Liver (tissue), 9 donors: Measurements from ENCODE around the gene SMARCB1. TPM values are rescaled to one million over a fixed set of nuclear protein-coding genes. Genes with fewer than 3 reads are reported as not detected.

Source experiments
- DNase-seq: peaks from one replicate; pipeline ENCODE4 v3.0.0-alpha.2; 2017; ENCODE audit warnings: low spot score
- H3K27ac ChIP-seq, 2 donors: one replicate each; pipeline ENCODE4 v1.7.0; 2013; ENCODE audit warnings: inconsistent platforms in 2 of 2, low read length in 2 of 2, control low read depth in 1 of 2, low read depth in 1 of 2, mild to moderate bottlenecking in 1 of 2
- H3K27me3 ChIP-seq, 4 donors: one replicate each; pipeline versions ENCODE4 v1.6.1 to v1.7.0; 2013; ENCODE audit warnings: low read length in 3 of 4, inconsistent platforms in 1 of 4, mild to moderate bottlenecking in 1 of 4, moderate library complexity in 1 of 4; ENCODE audit not compliant: control insufficient read depth in 4 of 4, insufficient read depth in 4 of 4
- H3K36me3 ChIP-seq, 4 donors: one replicate each; pipeline versions ENCODE4 v1.6.1 to v1.7.0; 2013; ENCODE audit warnings: low read length in 3 of 4, mild to moderate bottlenecking in 3 of 4, low read depth in 1 of 4, moderate library complexity in 1 of 4; ENCODE audit not compliant: control insufficient read depth in 4 of 4, insufficient read depth in 3 of 4
- H3K4me1 ChIP-seq, 4 donors: one replicate each; pipeline versions ENCODE4 v1.6.1 to v1.7.0; 2013; ENCODE audit warnings: low read length in 3 of 4, mild to moderate bottlenecking in 3 of 4, moderate library complexity in 1 of 4; ENCODE audit not compliant: control insufficient read depth in 4 of 4, insufficient read depth in 4 of 4
- H3K4me3 ChIP-seq, 3 donors: one replicate each; pipeline versions ENCODE4 v1.6.1 to v1.7.0; 2013; ENCODE audit warnings: low read length in 3 of 3, control low read depth in 1 of 3, low read depth in 1 of 3, mild to moderate bottlenecking in 1 of 3
- H3K9ac ChIP-seq, 2 donors: one replicate each; pipeline ENCODE4 v1.7.0; 2013; ENCODE audit warnings: low read length in 2 of 2, mild to moderate bottlenecking in 2 of 2, moderate library complexity in 2 of 2, control low read depth in 1 of 2, low read depth in 1 of 2
- H3K9me3 ChIP-seq, 4 donors: one replicate each; pipeline versions ENCODE4 v1.6.1 to v1.7.0; 2013; ENCODE audit warnings: low read length in 3 of 4; ENCODE audit not compliant: control insufficient read depth in 4 of 4
- ATF3 ChIP-seq: IDR thresholded peaks from 2 replicates; pipeline ENCODE4 v1.6.1; 2016; ENCODE audit warnings: antibody characterized with exemption
- EGR1 ChIP-seq, 2 donors: IDR thresholded peaks; 2 replicates each; pipeline ENCODE4 v1.6.1; 2016 to 2018; ENCODE audit warnings: antibody characterized with exemption in 2 of 2, low read depth in 2 of 2
- FOXA1 ChIP-seq: IDR thresholded peaks from 2 replicates; pipeline ENCODE4 v1.6.1; 2016; ENCODE audit warnings: antibody characterized with exemption
- GABPA ChIP-seq, 2 donors: IDR thresholded peaks in 1 of 2; conservative IDR thresholded peaks in 1 of 2; 2 replicates each; pipeline ENCODE4 v1.6.1; 2016; ENCODE audit warnings: antibody characterized with exemption in 2 of 2, mild to moderate bottlenecking in 1 of 2, moderate library complexity in 1 of 2
- HNF4G ChIP-seq: IDR thresholded peaks from 2 replicates; pipeline ENCODE4 v1.6.1; 2016; ENCODE audit warnings: antibody characterized with exemption
- JUND ChIP-seq, 2 donors: IDR thresholded peaks; 2 replicates each; pipeline ENCODE4 v1.6.1; 2016; ENCODE audit warnings: antibody characterized with exemption in 2 of 2
- MAX ChIP-seq: IDR thresholded peaks from 2 replicates; pipeline ENCODE4 v1.6.1; 2016; ENCODE audit warnings: antibody characterized with exemption
- NR2F2 ChIP-seq: IDR thresholded peaks from 2 replicates; pipeline ENCODE4 v1.6.1; 2016; ENCODE audit warnings: antibody characterized with exemption
- RAD21 ChIP-seq, 2 donors: IDR thresholded peaks; 2 replicates each; pipeline ENCODE4 v1.6.1; 2016; ENCODE audit warnings: antibody characterized with exemption in 2 of 2, mild to moderate bottlenecking in 2 of 2
- SP1 ChIP-seq: IDR thresholded peaks from 2 replicates; pipeline ENCODE4 v1.6.1; 2018; ENCODE audit warnings: antibody characterized with exemption, mild to moderate bottlenecking
- TAF1 ChIP-seq: conservative IDR thresholded peaks from 2 replicates; pipeline ENCODE4 v1.6.1; 2016; ENCODE audit warnings: antibody characterized with exemption, mild to moderate bottlenecking
- ZBTB33 ChIP-seq: IDR thresholded peaks from 2 replicates; pipeline ENCODE4 v1.6.1; 2016; ENCODE audit warnings: antibody characterized with exemption
- WGBS: extraction: QIAGEN DNeasy Blood & Tissue Kit; methylation state at CpG from one replicate; pipeline ENCODE4 v1.1.7; 2013; 5-methylcytosine and 5-hydroxymethylcytosine counted together
- polyA plus RNA-seq, 2 donors: library from polyadenylated mRNA; stranded (reverse) in 1 of 2; unstranded in 1 of 2; fragments of 200-250 nt in 1 of 2; fragments of >200 nt in 1 of 2; fragmentation: Nextera tagmentation in 1 of 2; extraction: Ambion mirVana in 1 of 2; gene quantifications; one replicate each; pipeline versions ENCODE4 v1.2.1 to v1.2.3, GENCODE V29; 2013 to 2015
- total RNA-seq, 2 donors: library from RNA; depleted of rRNA; stranded (reverse); fragments of >200 nt; gene quantifications; one replicate each; pipeline ENCODE4 v1.2.3, GENCODE V29; 2014
- TF ChIP-seq, protein P1 (sequence below): fragments of 150-350 bp; IDR thresholded peaks from 2 replicates; pipeline ENCODE4 v1.5.1; 2017; ENCODE audit warnings: improper control_type of control experiment, low read depth, low read length; ENCODE audit not compliant: missing input control
- TF ChIP-seq, protein P2 (sequence below): IDR thresholded peaks from 2 replicates; pipeline ENCODE4 v1.6.1; 2016; ENCODE audit warnings: antibody characterized with exemption, mild to moderate bottlenecking
- donor health status: healthy.
- donor health status: healthy.
- donor health status: healthy.
- donor health status: healthy.
- donor health status: healthy.

The SMARCB1 gene
- total and polyA plus RNA-seq, 4 donors, result 15.1 to 22.5 (median 19.1) TPM

GRCh38 chr22:23815541-23816155, 28.9 kb downstream of the SMARCB1 start:
- H3K27ac ChIP-seq, result no peak overlapping the region
- no peaks in the 10 kb centered on the region for H3K4me1 ChIP-seq
- WGBS, result 79% methylated on average over 10 of the region's 10 CpGs
- no peaks in the 10 kb centered on the region for H3K9me3 ChIP-seq
- TF ChIP-seq NR2F2, result no peak
- no peak for TF ChIP-seq EGR1 (IDR thresholded peaks at IDR 0.05; ENCODE audit: low read depth in 2 of 2)
- no peak for TF ChIP-seq ZBTB33
- no peak for TF ChIP-seq HNF4G
- TF ChIP-seq, protein P1, sequence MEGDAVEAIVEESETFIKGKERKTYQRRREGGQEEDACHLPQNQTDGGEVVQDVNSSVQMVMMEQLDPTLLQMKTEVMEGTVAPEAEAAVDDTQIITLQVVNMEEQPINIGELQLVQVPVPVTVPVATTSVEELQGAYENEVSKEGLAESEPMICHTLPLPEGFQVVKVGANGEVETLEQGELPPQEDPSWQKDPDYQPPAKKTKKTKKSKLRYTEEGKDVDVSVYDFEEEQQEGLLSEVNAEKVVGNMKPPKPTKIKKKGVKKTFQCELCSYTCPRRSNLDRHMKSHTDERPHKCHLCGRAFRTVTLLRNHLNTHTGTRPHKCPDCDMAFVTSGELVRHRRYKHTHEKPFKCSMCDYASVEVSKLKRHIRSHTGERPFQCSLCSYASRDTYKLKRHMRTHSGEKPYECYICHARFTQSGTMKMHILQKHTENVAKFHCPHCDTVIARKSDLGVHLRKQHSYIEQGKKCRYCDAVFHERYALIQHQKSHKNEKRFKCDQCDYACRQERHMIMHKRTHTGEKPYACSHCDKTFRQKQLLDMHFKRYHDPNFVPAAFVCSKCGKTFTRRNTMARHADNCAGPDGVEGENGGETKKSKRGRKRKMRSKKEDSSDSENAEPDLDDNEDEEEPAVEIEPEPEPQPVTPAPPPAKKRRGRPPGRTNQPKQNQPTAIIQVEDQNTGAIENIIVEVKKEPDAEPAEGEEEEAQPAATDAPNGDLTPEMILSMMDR, result no peak
- TF ChIP-seq RAD21 (IDR thresholded peaks at IDR 0.05), result no peak
- no peak for TF ChIP-seq TAF1
- TF ChIP-seq, protein P2, sequence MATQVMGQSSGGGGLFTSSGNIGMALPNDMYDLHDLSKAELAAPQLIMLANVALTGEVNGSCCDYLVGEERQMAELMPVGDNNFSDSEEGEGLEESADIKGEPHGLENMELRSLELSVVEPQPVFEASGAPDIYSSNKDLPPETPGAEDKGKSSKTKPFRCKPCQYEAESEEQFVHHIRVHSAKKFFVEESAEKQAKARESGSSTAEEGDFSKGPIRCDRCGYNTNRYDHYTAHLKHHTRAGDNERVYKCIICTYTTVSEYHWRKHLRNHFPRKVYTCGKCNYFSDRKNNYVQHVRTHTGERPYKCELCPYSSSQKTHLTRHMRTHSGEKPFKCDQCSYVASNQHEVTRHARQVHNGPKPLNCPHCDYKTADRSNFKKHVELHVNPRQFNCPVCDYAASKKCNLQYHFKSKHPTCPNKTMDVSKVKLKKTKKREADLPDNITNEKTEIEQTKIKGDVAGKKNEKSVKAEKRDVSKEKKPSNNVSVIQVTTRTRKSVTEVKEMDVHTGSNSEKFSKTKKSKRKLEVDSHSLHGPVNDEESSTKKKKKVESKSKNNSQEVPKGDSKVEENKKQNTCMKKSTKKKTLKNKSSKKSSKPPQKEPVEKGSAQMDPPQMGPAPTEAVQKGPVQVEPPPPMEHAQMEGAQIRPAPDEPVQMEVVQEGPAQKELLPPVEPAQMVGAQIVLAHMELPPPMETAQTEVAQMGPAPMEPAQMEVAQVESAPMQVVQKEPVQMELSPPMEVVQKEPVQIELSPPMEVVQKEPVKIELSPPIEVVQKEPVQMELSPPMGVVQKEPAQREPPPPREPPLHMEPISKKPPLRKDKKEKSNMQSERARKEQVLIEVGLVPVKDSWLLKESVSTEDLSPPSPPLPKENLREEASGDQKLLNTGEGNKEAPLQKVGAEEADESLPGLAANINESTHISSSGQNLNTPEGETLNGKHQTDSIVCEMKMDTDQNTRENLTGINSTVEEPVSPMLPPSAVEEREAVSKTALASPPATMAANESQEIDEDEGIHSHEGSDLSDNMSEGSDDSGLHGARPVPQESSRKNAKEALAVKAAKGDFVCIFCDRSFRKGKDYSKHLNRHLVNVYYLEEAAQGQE, result no peak
- TF ChIP-seq SP1, result no peak
- TF ChIP-seq GABPA (IDR thresholded peaks at IDR 0.05 in 1 of 2, conservative IDR thresholded peaks at IDR 0.05 in 1 of 2), result no peak
- TF ChIP-seq FOXA1, result no peak
- TF ChIP-seq MAX, result no peak
- no peak for TF ChIP-seq ATF3
- TF ChIP-seq JUND (IDR thresholded peaks at IDR 0.05), result no peak
- H3K27me3 ChIP-seq, result no peaks in the 10 kb centered on the region
- no peak overlapping the region for H3K9ac ChIP-seq
- H3K36me3 ChIP-seq, result peaks cover 2 to 45% (median 16%) of the 10 kb centered on the region in 4 donors
- no peak for DNase-seq
- no peak overlapping the region for H3K4me3 ChIP-seq
